ENCODE measurements around the gene CD27.
"Not testable (repeated sequence)": the region's sequence is repeated elsewhere in the genome, so short reads cannot be mapped to it uniquely, and the experiment has no call there.

The CD27 gene

DNA sequence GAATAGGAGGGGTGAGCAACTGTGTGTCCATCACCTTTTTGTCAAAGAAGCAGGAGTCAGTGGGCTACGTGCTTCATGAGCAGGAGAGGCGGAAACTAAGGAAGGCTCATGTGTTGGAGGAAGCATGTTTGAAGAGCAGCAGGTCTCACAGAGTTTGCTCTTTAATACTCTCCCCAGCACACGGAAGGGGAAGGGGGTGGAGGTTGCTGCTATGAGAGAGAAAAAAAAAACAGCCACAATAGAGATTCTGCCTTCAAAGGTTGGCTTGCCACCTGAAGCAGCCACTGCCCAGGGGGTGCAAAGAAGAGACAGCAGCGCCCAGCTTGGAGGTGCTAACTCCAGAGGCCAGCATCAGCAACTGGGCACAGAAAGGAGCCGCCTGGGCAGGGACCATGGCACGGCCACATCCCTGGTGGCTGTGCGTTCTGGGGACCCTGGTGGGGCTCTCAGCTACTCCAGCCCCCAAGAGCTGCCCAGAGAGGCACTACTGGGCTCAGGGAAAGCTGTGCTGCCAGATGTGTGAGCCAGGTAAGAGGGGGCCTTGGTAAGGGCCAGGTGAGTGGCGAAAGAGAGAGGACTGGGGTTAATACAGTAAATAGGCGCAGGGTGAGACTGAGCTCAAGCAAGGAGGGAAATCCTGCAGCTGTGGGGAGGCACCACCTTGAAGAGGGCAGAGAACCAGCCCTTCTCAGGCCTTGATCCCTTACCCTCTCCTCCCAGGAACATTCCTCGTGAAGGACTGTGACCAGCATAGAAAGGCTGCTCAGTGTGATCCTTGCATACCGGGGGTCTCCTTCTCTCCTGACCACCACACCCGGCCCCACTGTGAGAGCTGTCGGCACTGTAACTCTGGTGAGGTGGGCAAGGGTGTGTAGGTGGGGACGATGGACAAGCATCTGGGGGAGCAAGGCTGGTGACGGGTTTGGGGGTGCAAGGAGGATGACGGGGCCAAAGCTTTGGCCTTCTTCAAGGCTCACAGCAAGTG is at the start of gene CD27:
Gene CD27 (plus strand): TSS at position 252 of the 985 bp plus-strand sequence. CDS start 141 bp downstream, at position 393.
- no peak for DNase-seq

- no peak for DNase-seq
Measured at GRCh38 chr12:6396031-6396430, 48.7 kb upstream of the CD27 start.

DNA sequence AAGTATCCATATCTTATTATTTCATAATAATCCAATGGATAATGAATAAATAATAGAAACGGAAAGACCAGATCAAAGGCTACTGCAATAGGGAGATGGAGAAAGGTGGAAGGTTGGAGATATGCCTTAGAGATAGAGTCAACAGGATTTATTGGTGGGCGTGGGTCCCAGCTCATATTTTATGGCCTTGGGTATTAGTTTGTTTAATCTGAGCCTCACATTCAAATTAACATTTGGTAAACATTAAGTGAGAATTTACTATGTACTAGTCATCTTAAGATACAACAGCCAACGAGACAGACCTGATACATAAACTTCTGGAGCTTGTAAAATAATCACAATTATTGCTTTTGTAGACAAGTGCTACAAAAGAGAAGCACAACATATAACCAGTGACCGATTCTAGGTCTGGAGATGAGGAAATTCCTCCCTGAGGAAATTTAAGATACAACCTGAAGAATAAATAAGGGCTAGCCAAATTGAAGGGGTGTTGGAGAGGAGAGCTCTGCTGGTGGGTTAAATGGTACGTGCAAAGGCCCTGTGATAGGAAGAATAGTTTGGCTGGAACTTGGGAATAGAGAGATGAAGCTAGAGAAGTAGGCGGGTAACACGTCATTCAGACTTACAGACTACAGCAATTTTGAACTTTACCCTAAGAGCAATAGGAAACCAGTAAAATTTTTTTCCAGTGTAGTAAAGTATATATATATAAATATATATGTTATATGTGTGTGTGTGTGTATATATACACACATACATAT is 44.7 kb upstream of the CD27 start:
- no peak for DNase-seq

DNA sequence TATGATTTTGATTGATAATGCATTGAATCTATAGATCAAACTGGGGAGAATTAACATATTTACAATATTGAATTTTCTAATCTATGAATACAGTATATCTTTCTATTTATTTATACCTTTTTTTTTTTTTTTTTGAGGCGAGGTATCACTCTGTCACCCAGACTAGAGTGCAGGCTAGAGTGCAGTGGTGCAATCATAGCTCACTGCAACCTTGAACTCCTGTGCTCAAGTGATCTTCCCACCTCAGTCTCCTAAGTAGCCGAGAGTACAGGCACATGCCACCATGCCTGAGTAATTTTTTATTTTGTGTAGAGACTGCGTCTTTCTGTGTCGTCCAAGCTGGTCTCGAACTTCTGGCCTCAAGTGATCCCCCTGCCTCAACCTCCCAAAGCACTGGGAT is 40.4 kb upstream of the CD27 start:
- no peak for DNase-seq

DNA sequence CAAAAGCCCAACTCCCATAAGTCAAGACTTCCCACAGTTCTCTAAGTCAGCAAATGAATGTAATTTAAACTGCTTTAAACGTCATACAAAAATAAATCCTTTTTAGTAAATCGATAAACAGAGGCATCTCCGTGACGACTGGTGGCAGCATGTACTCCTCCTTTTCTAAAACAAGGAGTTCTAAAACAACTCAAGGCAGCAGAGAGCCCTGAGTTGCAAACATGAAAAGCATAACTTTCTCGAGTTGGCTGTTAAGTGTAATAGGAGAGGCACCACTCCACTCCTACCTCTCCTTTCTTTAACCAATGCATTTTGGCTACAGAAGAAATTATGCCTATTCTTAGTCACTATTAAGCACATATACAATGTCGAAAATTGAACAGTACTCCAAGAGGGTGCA is 38.8 kb upstream of the CD27 start:
- DNase-seq = no peak

DNA sequence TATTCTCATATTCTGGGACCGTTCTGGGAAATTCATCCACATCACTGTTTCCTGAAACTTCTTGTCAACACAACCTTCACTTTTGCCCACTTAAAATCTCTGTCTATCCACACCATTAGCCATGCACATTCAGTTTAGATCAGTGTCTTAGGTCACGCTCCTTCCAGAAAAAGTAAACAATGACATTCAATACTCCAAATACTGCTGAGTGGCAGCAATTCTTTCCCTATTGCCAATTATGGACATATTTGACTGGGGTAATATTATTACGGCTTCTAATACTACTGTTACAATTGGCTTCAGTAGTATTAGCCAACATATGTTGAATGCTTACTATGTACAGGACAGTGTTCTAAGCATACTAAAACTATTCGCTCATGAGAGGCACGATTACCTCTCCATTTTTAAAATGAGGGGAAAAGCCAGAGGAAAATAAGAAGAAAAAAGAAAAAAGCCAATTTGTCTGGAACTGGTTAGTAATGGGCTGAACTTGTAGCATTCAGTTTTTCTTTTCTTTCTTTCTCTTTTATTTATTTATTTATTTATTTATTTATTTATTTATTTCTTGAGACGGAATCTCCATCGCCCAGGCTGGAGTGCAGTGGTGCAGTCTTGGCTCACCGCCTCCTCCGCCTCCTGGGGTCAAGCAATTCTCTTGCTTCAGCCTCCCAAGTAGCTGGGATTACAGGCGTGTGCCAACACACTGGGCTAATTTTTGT is 37.4 kb upstream of the CD27 start:
- no peak for DNase-seq

GRCh38 chr12:6416596-6416995 is 28.2 kb upstream of the CD27 start:
- DNase-seq = no peak

DNA sequence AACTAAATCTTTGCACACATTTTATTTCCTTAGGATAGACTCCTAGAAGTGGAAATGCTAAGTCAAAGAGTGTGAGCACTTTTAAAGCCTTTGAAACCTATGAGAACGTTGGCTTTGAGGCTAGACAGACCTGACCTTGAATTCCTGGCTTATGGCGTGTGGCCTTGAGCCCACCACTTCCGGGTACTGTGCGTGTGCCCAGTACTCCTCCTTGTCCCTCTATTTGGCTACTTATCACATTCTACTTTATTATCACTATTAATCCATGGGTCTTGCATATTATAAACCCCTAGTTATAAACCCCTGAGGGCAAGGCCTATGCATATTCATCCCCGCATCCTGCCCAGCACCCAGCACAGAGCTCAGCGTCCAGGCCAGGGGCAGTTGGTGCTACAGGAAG is 26.0 kb upstream of the CD27 start:
- DNase-seq = no peak

DNA sequence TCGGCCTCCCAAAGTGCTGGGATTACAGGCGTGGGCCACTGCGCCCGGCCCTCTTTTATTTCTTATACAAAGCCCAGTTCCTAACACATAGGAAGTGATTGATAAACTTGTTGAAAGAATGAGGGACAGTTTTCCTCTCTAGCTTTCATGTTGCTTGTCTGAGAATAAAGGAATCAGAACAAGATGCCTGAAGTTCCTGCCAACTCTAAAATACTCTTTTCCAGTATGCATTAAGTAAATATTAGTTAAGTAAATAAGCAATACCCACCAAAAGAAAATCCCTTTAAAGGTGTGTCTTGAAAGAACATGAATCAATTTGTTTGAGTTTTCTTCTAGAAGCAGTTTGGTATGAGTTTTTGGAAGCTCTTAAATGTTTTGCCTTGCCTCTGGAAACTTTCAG is 24.4 kb upstream of the CD27 start:
- DNase-seq = no peak

- peak; percentile 70 for DNase-seq
Measured at GRCh38 chr12:6423267-6424007, 21.3 kb upstream of the CD27 start.

DNA sequence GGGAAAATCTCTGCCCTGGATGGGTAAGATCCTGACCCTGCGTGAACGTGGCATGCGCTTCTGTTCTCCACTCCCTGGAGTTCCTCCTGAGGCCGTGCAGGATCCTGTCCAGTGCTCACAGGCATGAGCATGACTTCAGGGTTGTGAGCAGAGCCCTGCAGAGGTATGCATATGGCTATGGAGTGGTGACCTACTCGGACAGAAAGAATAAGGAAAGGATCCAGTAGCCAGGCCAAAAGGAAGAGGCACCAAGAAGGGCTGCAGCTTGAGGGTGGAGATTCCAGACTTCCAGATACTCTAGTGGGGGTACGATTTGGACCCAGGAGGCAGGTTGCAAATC is 20.8 kb upstream of the CD27 start:
- no peak for DNase-seq

DNA sequence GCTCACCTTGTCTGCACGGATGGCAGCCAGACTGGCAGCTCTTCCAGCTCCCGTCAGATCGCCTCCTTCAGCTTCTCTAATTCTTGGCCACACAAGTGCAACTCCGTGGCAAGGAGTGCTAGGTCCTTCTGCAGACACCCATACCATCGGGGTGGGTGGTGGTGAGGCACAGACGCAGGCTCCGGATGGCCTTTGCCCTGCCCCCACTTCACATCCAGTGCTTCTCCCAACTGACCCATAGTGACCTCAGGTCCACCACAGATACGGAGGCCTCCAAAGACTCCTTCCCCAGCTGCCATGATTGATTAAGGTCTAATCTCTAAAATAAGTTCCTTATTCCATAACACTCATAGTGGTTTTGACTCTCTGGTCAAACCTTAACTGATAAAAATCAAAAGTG is 19.9 kb upstream of the CD27 start:
- DNase-seq = no peak

GRCh38 chr12:6425590-6426531 is 18.9 kb upstream of the CD27 start:
- DNase-seq = no peak

GRCh38 chr12:6426882-6427671 is 17.7 kb upstream of the CD27 start:
- peak; percentile 93 for DNase-seq

GRCh38 chr12:6427796-6428195 is 17.0 kb upstream of the CD27 start:
- not testable (repeated sequence) for DNase-seq

DNA sequence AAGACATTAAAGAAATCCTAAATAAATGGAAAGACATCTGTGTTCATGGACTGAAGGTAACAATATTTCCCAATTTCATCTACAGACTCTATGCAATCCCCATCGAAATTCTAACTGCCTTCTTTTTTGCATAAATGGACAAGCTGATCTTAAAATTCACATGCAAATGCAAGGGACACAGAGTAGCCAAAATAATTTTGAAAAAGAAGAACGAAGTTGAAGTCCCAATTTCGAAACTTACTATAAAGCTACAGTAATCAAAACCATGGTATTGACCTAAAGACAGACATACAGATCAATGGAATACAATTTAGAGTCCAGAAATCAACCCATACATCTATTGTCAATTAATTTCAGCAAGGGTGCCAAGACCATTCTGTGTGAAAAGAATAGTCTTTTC is 16.4 kb upstream of the CD27 start:
- no peak for DNase-seq

DNA sequence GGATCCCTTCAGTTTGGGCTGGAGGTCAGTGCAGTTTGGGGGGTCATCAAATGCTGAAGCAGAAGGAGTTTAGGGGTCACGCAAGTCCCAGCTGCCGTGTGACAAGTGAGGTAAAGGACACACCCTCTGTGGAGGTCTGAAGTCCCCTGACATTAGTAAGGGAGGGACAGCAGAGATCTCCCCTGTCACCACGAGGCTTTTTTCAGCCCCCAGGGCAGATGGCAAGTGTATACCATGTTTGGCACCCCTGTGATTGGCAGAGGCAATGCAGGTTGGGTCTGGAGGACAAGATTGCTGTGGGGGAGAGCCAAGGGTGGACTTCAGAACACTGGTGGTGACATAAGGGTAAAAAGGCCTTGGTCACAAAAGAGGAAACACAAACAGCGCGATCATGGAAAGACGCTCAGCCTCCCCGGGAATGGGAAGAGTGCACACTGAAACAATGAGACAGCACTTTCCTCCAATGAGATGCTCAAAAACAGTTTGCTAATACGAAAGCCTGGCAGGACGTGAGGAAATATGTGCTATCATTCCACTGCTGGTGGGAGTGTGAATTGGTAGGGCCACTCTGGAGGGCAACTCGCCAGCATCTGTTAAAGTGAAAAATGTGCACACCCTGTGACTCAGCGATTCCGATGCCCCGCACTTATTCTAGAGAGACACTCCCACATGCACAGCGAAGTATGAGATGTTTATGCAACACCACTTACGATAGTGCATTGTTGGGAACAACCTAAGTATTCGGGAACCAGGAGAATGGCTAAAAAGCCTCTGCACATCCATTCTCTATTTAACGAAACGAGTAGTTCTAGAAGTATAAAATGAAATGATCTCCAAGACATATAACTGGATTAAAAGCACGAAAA is 14.4 kb upstream of the CD27 start:
- peak; percentile 62 for DNase-seq

DNA sequence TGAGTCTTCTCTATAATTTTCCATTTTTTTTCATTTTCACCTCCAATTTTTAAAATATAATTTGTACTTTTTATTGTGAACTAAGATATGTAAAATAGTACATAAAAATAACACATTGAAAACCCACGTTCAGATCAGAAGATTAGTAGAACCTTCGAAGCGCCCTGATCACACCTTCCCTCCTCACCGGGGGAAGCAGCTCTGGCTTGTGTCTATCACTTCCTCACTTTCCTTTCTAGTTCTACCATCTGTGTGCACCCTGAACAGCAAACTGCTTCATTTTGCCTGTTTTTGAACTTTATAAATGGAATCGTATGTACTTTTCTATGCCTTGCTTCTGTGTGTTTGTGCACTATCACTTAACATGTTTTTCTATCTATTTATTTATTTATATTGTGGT is 11.8 kb upstream of the CD27 start:
- no peak for DNase-seq

Data from activated naive CD4-positive, alpha-beta T cell treated with anti-CD3 and anti-CD28 coated beads, Interleukin-2, amount 50 U/mL, for 16 hours (primary cell).